COLO668 (cell line): ENCODE measurements around the gene MASTL.
A peak's percentile ranks its signal among the peaks of the same experiment; 100 is the strongest.
"Not testable (repeated sequence)": the region's sequence is repeated elsewhere in the genome, so short reads cannot be mapped to it uniquely, and the experiment has no call there.

Experiments
- DNase-seq: peaks from one replicate; lab custom pipeline; 2025; ENCODE audit not compliant: unreplicated experiment; lab: John Stamatoyannopoulos, UW

The MASTL gene

DNA sequence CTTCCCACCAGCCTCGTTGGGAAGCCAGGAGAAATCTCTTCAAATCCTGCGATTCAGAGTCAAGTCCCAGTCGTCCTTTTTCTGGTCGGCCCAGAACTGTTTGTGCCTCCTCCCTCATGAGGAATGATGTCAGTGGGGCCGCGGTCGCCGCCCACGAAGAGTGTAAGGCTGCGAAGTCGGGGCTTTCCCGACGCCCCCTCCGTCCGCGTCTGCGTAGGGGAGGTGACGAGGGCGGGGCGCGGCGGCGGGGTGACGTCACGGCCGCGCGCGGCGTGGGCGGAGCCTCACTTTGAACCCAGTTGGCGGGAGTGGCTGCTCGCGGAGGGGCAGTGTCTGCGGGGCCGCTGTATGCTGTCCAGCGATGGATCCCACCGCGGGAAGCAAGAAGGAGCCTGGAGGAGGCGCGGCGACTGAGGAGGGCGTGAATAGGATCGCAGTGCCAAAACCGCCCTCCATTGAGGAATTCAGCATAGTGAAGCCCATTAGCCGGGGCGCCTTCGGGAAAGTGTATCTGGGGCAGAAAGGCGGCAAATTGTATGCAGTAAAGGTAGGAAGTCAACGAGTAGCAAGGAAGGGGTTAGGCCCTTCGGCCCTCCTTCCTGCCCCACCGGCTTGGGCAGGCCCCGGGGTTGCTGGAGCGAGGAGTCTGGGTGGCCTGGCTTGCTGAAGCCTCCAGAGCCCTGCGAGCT lies at the start of gene MASTL:
TSS of gene MASTL (plus strand) at position 287 of the 689 bp plus-strand sequence. CDS start at position 362, 75 bp downstream.
- peak; percentile 86 for DNase-seq

DNA sequence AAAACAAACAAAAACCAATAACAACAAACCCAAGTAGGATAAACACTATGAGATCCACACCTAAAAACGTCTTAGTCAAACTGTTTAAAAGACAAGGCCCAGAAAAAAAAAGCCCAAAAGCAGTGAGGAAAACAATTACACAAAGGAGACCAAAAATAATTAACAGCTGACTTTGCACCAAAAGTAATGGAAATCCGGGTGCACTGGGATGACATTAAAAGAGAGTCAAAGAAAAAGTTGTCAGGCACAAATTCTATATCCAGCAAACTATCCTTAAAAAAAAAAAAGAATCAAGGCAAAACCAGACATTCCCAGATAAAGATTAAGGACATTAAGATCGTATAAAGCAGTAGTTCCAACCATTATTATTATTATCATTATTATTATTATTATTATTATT lies 47.0 kb upstream of the MASTL start:
- no peak for DNase-seq

DNA sequence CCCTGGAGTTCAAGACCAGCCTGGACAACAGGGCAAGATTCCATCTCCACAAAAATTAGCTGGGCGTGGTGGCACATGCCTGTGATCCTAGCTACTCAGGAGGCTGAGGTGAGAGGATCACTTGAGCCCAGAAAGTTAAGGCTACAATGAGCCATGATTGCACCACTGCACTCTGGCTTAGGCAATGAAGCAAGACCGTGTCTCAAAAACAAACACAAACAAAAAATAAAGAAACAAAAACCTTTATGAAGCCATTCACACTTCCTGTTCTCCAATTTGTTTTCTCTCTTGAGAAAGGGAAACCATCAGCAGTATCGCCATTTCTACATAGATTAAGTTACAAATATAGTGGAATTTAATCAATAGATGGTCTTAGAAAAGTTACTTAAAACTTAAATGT lies 20.8 kb upstream of the MASTL start:
- DNase-seq: no peak

DNA sequence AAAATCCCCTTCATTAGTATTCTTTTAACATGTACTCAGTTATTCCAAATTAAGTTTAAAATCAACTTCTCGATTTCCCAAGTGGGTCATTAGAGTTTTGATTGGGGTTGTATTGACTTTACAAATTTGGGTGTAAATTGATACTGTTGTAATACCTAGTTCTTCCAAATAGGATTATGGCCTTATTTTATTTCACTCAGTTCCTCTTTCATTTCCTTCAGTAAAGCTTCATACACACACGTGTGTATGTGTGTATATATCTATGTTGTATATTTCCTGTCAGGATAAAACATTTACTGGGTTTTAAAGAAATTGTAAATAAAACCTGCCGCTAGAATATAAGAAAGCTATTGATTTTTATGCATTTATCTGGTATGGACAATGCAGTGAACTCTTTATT lies 16.9 kb upstream of the MASTL start:
- DNase-seq: no peak

DNA sequence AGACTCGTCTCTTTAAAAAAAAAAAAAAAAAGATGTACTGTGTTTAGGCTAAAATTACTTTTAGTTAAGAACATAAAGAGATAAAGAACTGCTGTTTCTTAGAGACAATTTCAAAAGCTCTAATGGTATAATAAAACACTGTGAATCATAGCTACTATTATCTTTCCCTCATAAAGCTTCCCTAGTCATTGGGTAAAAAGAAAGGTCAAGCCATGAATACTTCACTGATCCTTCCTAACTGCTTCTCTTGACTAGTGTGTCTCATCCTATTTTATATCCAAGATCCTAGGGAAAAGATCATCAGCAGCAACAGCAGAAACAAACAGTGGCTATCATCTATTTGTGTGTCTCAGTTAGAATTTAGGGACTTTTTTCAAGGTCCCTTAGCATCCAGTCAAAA lies 11.5 kb upstream of the MASTL start:
- DNase-seq: no peak

DNA sequence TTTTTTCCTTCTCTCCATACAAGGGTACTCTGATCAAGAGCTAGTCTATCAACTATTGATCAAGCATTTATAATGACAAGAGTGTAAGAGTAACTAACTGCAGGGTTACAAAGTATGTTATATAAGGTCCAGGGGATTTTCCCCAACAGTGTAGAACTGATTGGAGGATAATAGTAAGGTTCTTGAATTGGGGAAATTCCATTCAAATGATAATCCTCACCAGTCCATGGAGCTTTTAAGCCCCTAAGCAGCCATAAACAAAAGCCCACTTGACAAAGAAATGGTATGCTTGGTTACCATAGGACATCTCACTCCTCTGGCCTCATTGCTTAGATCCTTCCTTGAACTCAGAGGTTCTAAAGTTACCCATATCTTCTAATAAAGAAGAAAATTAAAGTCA lies 9.2 kb upstream of the MASTL start:
- no peak for DNase-seq

DNA sequence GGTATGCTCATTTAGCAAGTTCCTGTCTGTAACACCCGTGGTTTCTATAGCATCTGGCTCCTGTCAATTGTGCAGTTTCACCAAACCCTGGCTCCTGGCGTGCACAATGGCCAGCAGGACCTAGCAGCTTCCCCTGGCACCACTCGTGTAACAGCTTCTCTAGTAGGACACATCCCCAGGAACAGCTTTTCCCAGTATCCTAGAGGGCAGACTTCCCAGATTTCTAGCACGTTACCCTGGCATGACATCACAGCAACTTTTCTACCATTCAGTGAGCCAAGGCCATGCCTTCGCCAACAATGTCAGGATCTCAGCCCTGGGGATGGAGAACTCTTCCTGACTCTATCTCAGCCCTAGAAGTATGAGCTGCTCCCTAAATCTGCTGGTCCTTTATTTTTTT lies 7.5 kb upstream of the MASTL start:
- no peak for DNase-seq

DNA sequence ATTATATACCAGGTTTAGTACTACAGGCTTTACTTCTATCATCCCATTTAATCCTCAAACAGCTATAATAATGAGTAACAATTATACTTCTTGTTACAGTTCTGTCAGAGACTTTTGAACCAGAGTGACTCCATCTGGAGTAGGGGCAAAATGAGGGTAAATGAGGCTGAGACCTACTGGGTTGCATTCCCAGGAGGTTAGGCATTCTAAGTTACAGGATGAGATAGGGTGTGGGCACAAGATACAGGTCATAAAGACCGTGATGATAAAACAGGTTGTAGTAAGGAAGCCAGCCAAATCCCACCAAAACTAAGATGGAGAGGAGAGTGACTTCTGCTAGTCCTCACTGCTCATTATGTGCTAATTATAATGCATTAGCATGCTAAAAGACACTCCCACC lies 4.9 kb upstream of the MASTL start:
- DNase-seq: no peak

DNA sequence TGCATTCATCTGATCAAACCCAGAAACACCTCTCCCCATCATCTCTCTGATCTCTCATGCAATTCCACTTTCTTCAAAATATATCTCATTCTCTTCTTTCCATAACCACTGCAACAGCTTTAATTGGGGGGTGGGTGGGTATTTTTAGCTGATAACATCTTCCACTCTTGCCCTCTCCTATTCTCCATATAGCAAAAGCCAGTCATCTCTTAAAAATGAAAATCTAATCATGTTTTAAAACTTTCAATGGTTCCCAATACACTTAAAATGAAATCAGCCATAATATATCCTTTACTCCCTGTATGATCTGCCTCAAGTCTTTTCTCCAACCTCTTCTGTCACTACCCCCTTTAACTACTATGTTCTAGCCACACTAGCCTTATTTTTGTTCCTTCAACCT lies 2.5 kb upstream of the MASTL start:
- no peak for DNase-seq

DNA sequence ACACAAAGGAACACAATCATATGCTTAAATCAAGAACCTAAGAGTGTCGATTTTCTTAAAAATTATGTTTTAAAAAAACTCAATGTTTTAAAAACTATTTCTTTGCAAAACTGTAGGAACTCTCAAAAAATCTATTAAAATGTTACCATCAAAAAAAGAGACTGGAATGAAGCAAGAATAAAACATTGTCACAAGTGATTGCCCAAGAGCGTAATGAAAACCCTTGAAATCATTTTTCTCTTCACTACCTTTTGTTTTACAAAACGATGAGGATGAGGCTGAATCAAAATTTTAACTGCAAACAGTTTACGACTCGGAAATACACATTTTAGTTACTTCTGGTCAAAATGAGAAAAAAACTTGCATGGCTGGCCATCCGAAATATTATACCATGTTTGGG lies 1.8 kb upstream of the MASTL start:
- no peak for DNase-seq

DNA sequence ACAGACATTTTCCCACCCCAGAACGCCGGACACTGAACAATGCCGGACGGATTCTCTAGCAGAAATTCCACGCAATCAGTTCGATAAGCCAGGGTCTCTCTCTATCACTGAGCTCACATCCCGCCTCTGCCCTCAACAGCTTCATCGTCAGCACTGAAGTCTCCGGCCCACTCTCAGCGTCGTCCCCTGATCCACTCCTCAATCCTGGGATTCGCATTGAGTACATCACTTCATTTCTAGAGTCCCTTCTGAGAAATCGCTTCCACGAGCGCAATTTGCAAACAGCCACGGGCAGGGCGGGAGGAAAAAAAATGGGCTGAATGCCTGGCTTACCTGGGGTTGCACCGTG lies 1.3 kb upstream of the MASTL start:
- peak; percentile 19 for DNase-seq

DNA sequence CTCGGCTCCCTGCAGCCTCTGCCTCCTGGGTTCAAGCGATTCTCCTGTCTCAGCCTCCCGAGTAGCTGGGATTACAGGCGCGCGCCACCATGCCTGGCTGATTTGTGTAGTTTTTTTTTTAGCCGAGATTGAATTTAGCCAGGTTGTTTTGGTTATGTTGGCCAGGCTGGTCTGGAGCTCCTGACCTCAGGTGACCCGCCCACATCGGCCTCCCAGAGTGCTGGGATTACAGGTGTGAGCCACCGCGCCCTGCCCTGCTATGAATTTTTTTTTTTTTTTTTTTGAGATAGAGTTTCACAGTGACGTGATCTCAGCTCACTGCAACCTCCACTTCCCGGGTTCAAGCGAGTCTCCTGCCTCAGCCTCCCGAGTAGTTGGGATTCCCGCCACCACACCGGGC lies 1.4 kb downstream of the MASTL start:
- DNase-seq: not testable (repeated sequence)

DNA sequence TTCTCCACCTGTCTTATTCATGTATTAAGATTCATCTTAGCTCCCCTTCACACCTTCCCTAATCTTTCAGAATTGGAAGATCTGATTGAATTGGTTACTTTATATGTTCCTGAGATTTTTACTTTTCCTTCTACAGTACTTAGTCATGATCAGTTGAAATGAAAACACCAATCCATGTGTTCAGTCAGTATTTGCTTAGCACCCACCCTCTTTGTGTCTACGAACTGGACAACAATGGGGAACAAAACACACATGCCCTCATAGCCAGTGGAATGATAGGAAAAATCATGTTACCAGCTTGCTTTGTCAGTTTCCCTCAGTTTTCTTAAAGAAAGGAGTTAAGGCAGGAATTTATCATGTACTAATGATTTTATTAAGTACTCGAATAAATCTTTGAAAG lies 2.0 kb downstream of the MASTL start:
- DNase-seq: no peak

DNA sequence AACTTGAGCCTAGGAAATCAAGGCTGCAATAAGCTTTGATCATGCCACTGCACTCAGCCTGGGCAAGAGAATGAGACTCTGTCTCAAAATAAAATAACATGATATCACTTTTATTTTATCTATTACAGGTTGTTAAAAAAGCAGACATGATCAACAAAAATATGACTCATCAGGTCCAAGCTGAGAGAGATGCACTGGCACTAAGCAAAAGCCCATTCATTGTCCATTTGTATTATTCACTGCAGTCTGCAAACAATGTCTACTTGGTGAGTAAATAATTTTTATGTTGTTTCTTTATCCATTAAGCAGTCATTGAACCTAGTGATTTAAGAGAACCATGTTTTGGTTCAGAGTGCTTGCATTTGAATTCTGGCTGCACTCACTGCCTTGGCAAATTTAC lies 3.3 kb downstream of the MASTL start:
- peak; percentile 19 for DNase-seq

DNA sequence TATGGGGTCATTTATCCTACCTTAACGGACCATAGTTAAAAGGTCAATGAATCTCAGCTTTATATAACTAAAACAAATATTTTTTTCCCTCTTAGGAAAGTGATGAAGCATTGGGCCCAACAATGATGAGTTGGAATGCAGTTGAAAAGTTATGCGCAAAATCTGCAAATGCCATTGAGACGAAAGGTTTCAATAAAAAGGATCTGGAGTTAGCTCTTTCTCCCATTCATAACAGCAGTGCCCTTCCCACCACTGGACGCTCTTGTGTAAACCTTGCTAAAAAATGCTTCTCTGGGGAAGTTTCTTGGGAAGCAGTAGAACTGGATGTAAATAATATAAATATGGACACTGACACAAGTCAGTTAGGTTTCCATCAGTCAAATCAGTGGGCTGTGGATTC lies 14.7 kb downstream of the MASTL start:
- no peak for DNase-seq

DNA sequence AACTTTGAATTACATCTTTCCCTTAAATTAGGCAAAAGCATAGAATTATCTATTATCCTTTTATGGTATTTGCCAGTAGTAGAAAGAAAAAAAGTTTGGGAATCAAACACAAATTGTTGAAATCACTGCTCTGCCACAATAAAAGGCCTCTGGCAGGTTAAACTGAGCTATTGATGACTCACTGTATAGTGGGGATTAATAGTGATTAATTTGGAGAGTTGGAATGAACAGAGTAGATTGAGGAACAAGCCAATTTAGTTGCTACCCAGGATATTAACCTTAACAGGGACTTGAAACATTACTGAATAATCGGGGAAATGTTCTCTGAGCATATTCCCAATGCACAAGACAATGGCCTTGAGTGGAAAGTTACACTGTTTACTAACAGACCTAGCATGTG lies 33.1 kb downstream of the MASTL start:
- DNase-seq: no peak

DNA sequence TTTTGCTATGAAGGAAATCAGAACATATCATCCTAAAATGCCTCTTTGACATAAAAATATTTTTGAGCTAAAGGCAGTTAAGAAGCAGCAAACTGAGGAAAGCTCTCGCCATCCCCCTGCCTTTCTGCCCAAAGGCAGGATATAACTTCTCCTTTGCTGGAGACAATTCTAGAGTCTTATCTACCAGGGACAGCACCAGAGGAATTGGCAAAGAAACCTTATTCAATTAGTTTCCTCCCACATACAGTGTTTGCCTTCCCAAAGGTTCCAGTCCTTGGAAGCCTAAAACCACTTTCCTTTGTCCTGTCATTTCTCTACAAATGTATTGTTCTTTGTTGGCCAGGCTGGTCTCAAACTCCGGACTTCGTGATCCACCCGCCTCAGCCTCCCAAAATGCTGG lies 33.7 kb downstream of the MASTL start:
- no peak for DNase-seq

DNA sequence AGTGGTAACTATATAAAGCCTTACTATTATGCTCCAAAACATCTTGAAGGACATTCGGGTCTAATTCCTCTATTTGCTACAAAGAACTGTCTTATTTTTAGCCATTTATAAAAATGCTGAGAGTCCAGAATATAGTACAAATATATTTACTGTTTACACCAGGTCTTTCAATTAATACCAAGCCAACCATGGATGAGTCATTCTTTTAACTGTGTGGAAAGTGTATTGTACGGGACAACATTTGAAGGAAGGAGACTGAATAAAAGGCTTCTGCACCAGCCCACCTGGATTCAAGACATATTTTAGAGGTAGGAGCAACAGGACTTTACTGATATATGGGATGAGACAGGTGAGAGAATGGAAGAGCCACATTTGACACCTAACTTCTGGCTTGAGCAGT lies 35.4 kb downstream of the MASTL start:
- DNase-seq: no peak

DNA sequence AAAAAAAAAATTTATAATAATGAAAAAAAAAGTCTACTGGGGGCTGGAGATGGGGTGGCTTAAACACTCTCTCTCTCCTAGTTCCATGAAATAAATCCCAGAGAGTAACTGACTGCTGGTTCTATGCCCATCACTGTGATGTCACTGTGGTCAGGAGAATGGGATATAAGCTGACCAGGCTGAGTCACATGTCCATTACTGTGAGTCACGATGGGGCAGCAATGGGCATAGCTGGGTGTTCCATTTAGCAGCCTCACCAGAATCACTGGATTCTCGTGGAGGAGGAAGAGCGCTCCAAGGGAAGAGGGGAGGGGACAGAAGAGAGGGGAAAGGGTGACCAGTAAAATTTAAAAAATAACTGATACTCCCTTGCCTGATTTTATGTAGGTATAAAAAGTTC lies 37.1 kb downstream of the MASTL start:
- no peak for DNase-seq

DNA sequence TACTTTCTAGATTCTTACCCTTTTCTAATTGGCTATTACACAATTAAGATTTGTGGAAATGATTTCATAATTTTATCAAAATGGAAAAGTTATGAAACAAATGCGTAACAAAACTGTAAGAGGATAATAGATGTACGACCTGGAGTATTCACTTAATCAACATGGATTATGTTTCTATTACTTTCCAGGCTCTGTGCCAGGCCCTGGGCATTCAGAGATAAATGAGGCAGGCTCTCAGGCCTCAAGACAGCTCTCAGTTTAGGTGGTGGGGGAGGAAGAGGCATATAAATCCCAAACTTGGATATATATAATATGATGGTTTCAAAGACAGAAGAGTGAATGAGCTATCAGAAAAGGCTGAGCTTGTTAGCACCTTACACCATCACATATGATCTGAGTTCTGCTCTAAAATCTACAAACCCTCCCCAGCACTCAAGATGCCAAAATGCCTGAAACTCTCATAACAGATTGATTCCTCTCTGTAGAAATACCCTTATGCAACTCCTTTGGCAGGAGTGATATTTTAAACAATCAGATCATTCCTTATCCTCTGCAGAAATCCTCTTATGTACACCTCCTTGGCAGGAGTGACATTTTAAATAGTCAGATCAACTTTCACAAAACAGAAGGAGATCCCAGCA lies 42.9 kb downstream of the MASTL start:
- no peak for DNase-seq

DNA sequence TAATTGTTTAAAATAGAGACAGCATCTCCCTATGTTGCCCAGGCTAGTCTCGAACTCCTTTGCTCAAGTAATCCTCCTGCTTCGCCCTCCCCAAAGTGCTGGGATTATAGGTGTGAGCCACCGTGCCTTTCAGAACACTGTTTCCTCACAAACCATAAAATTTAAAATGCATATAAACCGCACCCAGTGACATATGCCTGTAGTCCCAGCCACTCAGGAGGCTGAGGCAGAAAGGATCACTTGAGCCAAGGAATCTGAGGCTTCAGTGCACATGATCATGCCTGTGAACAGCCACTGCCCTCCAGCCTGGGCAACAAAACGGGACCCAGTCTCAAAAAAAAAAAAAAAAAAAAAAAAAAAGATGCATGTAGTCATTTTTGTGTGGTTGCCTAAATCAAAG lies 48.7 kb downstream of the MASTL start:
- no peak for DNase-seq

DNA sequence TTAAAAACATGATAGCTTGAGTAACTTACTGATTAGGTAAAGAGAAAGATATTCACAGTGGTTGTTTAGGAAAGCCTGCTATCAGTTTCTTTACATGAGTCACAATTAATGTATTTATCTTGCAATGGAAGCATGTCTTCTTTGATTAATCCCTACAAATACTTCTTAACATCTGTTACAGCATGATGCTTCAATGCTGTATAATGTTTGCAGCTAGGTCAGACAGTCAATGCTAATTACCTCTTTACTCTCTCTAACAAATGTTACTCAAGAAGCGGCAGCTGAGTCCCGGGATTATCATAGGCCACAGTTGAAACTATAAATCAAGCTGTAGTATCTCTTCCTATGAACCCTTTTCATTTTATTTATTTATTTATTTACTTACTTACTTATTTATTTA lies 52.2 kb downstream of the MASTL start:
- no peak for DNase-seq

DNA sequence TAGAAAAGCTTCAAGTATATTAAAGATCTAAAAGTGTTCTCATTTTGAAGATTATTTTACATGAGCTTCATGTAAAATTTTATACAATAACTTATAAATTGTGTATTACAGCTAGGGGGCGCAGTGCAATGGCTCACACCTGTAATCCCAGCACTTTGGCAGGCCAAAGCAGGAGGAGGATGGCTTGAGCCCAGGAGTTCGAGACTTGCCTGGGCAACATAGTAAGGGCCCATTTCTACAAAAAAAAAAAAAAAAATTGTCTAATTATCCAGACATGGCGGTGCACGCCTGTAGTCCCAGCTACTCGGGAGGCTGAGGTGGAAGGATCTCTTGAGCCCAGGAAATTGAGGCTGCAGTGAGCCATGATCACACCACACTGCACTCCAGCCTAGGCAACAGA lies 68.8 kb downstream of the MASTL start:
- DNase-seq: peak; percentile 4
